Measurements from ENCODE around the gene FRS2. TPM values are rescaled to one million over a fixed set of nuclear protein-coding genes. Genes with fewer than 3 reads are reported as not detected.

The FRS2 gene
- total RNA-seq, 1 experiment from 2014 or later: 23.3 TPM

- no peak for DNase-seq
- intact Hi-C loops (cut with micrococcal nuclease; ENCODE audit: unreplicated experiment): no loop called here
- BruUV-seq (replicated peaks): no TSS peak
- no peak overlapping the region for H2AFZ ChIP-seq
- no peak overlapping the region for H3K4me2 ChIP-seq
- H3K9me2 ChIP-seq (ENCODE audit: insufficient read depth): no peaks in the 10 kb centered on the region
- CTCF ChIA-PET: no interaction called here
- TF ChIP-seq EZH2 (IDR thresholded peaks at IDR 0.05; ENCODE audit: low read depth) (no peak), CTCF (conservative IDR thresholded peaks at IDR 0.05) (no peak)
- H3K9me3 ChIP-seq (ENCODE audit: insufficient read depth, low read depth): no peaks in the 10 kb centered on the region
- H3K4me3 ChIP-seq: no peak overlapping the region
- 0 out of 2 replicates have a peak, but pooled peaks cover 9% of the 10 kb centered on the region for H3F3A ChIP-seq (ENCODE audit: insufficient read depth, low read depth)
- H3K27me3 ChIP-seq (ENCODE audit: insufficient read depth, low read depth): no peaks in the 10 kb centered on the region
- peaks cover 13% of the 10 kb centered on the region for H3K36me3 ChIP-seq (ENCODE audit: low read depth)
- H3K79me2 ChIP-seq (ENCODE audit: low read depth): 0 out of 2 replicates have a peak, but pooled peaks cover 3% of the 10 kb centered on the region
- H4K20me1 ChIP-seq (ENCODE audit: insufficient read depth): no peaks in the 10 kb centered on the region
- POLR2A ChIA-PET (ENCODE audit: unreplicated experiment): interaction anchor here (0.7 kb wide), 1 partner anchor 86 kb away, joined by 3 read pairs; no protein-coding TSS in a partner anchor
- no peak overlapping the region for H3K27ac ChIP-seq
- H3K4me1 ChIP-seq (replicated peaks; ENCODE audit: insufficient read depth): no peaks in the 10 kb centered on the region
Observed at GRCh38 chr12:69575346-69575745, 105.2 kb downstream of the FRS2 start.

- H3K4me2 ChIP-seq: no peak overlapping the region
- H2AFZ ChIP-seq: no peak overlapping the region
- no peak for DNase-seq
- CTCF ChIA-PET: no interaction called here
- BruUV-seq (replicated peaks): no TSS peak
- no peaks in the 10 kb centered on the region for H3K36me3 ChIP-seq (ENCODE audit: low read depth)
- no peaks in the 10 kb centered on the region for H3K9me3 ChIP-seq (ENCODE audit: insufficient read depth, low read depth)
- H3K9me2 ChIP-seq (ENCODE audit: insufficient read depth): no peaks in the 10 kb centered on the region
- H3K4me3 ChIP-seq: no peak overlapping the region
- H3K4me1 ChIP-seq (replicated peaks; ENCODE audit: insufficient read depth): no peaks in the 10 kb centered on the region
- H4K20me1 ChIP-seq (ENCODE audit: insufficient read depth): no peaks in the 10 kb centered on the region
- H3F3A ChIP-seq (ENCODE audit: insufficient read depth, low read depth): 0 out of 2 replicates have a peak, but pooled peaks cover 4% of the 10 kb centered on the region
- H3K27ac ChIP-seq: no peak overlapping the region
- no peaks in the 10 kb centered on the region for H3K27me3 ChIP-seq (ENCODE audit: insufficient read depth, low read depth)
- intact Hi-C loops (cut with micrococcal nuclease; ENCODE audit: unreplicated experiment): no loop called here
- POLR2A ChIA-PET (ENCODE audit: unreplicated experiment): no interaction called here
- TF ChIP-seq EZH2 (IDR thresholded peaks at IDR 0.05; ENCODE audit: low read depth) (no peak), CTCF (conservative IDR thresholded peaks at IDR 0.05) (no peak)
- no peaks in the 10 kb centered on the region for H3K79me2 ChIP-seq (ENCODE audit: low read depth)
Observed at GRCh38 chr12:69578283-69578682, 108.1 kb downstream of the FRS2 start.

GRCh38 chr12:69579029-69579428, 108.8 kb downstream of the FRS2 start:
- H3K4me3 ChIP-seq: no peak overlapping the region
- CTCF ChIA-PET: no interaction called here
- no peak overlapping the region for H3K4me2 ChIP-seq
- intact Hi-C loops (cut with micrococcal nuclease; ENCODE audit: unreplicated experiment): no loop called here
- no peaks in the 10 kb centered on the region for H3K9me2 ChIP-seq (ENCODE audit: insufficient read depth)
- no peak overlapping the region for H2AFZ ChIP-seq
- no peaks in the 10 kb centered on the region for H3K9me3 ChIP-seq (ENCODE audit: insufficient read depth, low read depth)
- no peaks in the 10 kb centered on the region for H3K27me3 ChIP-seq (ENCODE audit: insufficient read depth, low read depth)
- H3K4me1 ChIP-seq (replicated peaks; ENCODE audit: insufficient read depth): no peaks in the 10 kb centered on the region
- TF ChIP-seq CTCF (conservative IDR thresholded peaks at IDR 0.05) (no peak), EZH2 (IDR thresholded peaks at IDR 0.05; ENCODE audit: low read depth) (no peak)
- no peaks in the 10 kb centered on the region for H4K20me1 ChIP-seq (ENCODE audit: insufficient read depth)
- no peaks in the 10 kb centered on the region for H3K36me3 ChIP-seq (ENCODE audit: low read depth)
- 0 out of 2 replicates have a peak, but pooled peaks cover 4% of the 10 kb centered on the region for H3F3A ChIP-seq (ENCODE audit: insufficient read depth, low read depth)
- no peaks in the 10 kb centered on the region for H3K79me2 ChIP-seq (ENCODE audit: low read depth)
- BruUV-seq (replicated peaks): no TSS peak
- no peak overlapping the region for H3K27ac ChIP-seq
- POLR2A ChIA-PET (ENCODE audit: unreplicated experiment): no interaction called here
- DNase-seq: no peak

Measured in PC-9 (cell line).